HG02571 (cell line): ENCODE measurements around the gene TERT.

Source experiments
- ATAC-seq: cut with Tn5 transposase; IDR thresholded peaks from one replicate; pipeline ENCODE4 v1.9.1; 2021; ENCODE audit warnings: mild to moderate bottlenecking, moderate library complexity; ENCODE audit not compliant: unreplicated experiment

TERT gene

DNA sequence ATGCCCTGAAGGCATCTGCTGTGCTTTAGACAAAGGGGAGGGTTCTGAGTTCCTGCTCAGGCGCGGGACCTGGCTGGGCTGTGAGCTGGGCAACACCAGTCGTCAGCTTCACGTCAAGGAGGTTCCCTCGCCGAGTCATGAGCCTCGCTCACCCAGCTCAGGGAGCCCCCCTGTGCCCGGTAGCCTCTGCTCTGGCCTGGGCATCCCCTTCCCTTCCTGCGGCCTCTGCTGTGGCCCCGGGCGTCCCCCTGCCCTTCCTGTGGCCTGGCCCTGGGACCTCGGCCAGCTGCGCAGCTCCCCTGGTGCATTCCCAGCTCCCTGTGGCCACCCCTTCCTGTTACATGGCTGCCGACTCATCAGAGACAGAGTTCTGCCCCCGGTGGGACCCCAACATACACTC lies 29.8 kb downstream of the TERT start:
- ATAC-seq = no peak

DNA sequence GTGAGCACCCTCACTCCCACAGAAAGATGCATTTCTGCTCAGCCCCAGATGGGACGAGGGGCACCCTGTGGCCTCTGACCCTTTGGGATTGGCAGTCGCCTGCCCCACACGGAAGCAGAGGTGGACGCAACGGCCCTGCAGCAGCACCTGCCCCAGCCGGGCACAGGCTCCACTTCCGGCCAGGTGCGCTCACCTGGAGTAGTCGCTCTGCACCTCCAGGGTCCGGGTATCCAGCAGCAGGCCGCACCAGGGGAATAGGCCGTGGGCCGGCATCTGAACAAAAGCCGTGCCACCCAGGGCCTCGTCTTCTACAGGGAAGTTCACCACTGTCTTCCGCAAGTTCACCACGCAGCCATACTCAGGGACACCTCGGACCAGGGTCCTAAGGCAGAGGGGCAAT lies 30.7 kb downstream of the TERT start:
- ATAC-seq = no peak

GRCh38 chr5:1262381-1262780 lies 32.5 kb downstream of the TERT start:
- no peak for ATAC-seq

- ATAC-seq = no peak
Observed at GRCh38 chr5:1261643-1262042, 33.2 kb downstream of the TERT start.

DNA sequence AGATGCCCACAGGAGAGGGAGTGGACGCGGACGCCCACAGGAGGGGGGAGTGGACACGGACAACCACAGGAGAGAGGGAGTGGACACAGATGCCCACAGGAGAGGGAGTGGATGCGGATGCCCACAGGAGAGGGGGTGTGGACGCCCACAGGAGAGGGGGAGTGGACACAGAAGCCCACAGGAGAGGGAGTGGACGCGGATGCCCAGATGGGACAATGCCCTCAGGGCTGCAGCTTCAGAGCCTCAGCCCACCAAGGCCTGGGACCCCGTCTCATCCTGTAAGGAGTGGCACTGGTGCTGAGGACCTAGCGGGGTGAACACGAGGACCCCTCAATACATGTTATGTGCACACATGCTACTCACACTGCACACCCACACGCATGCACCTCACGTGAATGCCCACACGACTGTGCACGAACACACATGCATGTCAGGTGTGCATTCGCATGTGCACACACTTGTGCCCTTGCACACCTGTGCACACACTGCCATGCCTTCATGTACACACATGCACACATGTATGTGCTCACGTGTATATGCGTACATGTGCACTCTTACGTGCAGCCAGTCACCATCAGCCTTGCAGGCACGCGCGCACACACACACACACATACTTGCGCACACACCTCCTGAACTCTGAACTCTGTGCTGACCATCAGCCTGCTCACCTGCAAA lies 34.9 kb downstream of the TERT start:
- no peak for ATAC-seq

GRCh38 chr5:1257841-1258240 lies 37.0 kb downstream of the TERT start:
- no peak for ATAC-seq

DNA sequence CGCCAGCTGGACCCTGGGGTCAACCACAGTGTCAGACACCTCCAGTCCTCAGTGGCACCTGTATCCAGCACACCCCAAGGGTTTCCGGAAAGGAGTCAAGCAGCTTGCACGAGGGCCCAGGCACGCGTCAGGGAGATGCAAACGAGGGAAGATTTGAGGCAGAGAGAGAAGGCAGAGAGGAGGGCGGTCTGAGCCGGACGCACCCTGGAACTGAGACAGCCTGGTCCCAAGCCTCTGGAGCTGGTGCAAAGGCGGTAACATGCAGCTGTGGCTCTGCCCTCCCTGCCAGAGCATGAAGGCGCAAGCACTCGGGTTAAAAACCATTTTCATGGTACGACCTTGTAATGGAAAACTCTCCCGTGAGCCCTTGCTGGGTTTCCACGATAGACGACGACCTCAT lies 37.5 kb downstream of the TERT start:
- ATAC-seq = no peak

DNA sequence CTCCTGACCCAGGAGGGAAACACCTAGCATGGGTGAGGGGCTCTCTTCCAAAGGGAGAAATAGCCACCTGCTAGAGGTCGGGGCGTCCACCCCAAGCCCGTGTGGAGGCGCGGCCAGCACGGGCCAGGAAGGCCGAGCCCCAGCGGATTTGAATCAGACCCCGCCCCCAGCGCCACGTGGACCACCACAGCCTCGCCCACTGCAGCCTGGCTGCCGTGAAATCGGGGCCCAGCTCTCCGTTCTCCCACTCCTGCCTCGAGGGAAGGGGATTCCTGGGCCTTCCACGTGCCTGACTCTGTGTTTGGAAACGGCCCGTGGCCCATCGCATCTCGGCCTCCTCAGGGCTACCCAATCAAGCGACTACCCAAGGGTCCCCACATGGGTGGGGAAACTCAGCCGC lies 38.1 kb downstream of the TERT start:
- ATAC-seq = no peak

DNA sequence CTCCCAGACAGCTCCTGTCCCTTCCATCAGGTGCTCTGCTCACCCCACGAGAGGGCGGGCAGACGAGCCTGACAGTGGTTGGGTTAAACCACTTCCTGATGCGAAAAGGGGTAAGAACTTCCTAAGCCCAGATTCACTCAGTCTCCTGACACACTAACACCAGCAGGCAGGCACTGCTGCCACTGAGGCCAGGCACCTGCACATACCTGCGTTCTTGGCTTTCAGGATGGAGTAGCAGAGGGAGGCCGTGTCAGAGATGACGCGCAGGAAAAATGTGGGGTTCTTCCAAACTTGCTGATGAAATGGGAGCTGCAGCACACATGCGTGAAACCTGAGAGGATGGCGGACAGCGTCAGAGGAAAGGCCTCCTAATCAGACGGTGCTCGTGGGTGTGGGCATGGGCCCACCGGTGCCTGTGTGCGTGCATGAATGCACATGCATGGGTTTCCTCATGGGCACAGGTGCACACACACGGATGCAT lies 39.7 kb downstream of the TERT start:
- no peak for ATAC-seq

DNA sequence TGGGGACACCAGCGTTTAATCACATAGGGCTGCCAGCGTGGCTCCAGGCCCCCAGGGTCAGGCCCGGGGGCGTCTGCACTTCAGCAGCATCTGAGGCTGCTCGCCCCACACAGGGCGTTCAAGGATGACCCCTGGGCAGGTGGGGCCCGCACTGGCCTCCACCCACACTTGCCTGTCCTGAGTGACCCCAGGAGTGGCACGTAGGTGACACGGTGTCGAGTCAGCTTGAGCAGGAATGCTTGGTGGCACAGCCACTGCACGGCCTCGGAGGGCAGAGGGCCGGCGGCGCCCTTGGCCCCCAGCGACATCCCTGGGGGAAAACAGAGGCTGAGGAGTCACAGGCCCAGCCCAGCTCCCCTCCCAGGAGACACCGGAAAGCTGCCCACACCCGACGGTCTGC lies 40.7 kb downstream of the TERT start:
- ATAC-seq = no peak

DNA sequence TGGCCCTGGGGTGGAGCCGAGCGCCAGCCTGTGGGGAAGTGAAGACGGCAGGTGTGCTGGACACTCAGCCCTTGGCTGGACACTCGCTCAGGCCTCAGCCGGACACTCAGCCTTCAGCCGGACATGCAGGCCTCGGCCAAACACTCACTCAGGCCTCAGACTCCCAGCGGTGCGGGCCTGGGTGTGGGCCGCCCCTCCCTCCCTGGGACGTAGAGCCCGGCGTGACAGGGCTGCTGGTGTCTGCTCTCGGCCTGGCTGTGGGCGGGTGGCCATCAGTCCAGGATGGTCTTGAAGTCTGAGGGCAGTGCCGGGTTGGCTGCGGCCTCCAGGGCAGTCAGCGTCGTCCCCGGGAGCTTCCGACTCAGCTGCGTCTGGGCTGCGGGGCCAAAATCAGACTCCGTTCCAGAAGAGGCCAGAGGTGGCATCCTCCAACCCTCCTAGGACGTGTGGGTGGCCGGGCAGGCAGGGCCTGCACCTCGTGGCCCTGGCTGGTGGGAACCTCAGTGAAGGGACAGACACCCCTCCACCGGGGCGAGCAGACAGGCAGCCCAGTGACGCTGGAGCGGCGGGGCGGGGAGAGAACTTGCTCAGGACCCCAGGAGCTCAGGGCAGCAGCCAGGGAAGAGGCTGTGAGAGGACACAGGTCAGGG lies 41.3 kb downstream of the TERT start:
- no peak for ATAC-seq

DNA sequence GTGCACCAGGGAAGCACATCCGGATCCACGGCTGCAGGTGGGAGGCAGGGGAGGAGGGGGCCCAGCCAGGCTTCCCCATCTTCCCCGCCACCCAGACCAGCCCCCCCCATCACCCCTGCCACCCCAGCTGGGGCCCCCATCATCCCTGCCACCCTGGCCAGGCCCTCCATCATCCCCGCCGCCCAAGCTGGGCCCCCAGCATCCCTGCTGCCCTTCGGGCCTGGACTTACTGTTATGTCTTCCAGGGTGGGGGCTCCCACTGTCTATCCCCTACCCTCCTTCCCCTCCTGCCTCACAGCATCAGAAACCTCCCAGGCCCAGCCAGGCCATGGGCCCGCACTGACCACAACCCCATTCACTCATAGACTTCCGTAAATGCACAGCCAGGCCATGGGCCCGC lies 42.2 kb downstream of the TERT start:
- ATAC-seq = no peak

GRCh38 chr5:1251678-1252580 lies 42.9 kb downstream of the TERT start:
- no peak for ATAC-seq

GRCh38 chr5:1249366-1250280 lies 45.2 kb downstream of the TERT start:
- ATAC-seq = no peak

GRCh38 chr5:1247811-1248210 lies 47.1 kb downstream of the TERT start:
- no peak for ATAC-seq

- no peak for ATAC-seq
Observed at GRCh38 chr5:1246711-1247431, 48.0 kb downstream of the TERT start.

GRCh38 chr5:1245905-1246576 lies 48.8 kb downstream of the TERT start:
- no peak for ATAC-seq

- no peak for ATAC-seq
Observed at GRCh38 chr5:1244976-1245375, 49.9 kb downstream of the TERT start.

GRCh38 chr5:1244255-1244654 lies 50.6 kb downstream of the TERT start:
- ATAC-seq = no peak
